ENCODE measurements around the gene WDR37.

WDR37 gene

GRCh38 chr10:1172256-1172984 lies 116.2 kb downstream of the WDR37 start:
- DNase-seq, result no peak

GRCh38 chr10:1173091-1173490 lies 116.9 kb downstream of the WDR37 start:
- no peak for DNase-seq

GRCh38 chr10:1174022-1174421 lies 117.8 kb downstream of the WDR37 start:
- DNase-seq, result no peak

DNA sequence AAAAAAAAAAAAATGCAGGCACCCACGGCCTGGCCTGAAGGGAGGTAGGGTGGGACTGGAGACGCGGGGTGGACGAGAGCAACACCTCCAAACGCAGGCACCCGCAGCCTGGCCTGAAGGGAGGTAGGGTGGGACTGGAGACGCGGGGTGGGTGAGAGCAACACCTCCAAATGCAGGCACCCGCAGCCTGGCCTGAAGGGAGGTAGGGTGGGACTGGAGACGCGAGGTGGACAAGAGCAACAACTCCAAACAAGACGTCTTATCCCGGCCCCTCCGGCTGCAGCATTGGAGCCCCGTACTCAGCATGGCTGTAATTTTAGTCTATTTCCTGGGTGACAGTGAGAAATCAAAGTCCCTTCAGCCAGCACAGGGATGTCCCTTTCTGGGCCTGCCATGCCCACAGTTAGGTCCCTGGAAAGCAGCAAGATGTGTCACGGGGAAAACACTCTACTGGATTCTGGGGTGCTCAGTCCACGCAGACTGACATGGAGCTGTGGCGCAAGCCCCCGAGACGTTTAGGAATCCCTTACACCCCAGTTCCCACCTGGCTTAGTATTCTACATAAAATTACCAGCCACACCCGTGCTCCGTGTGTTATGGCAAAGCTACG lies 119.9 kb downstream of the WDR37 start:
- DNase-seq, result no peak

DNA sequence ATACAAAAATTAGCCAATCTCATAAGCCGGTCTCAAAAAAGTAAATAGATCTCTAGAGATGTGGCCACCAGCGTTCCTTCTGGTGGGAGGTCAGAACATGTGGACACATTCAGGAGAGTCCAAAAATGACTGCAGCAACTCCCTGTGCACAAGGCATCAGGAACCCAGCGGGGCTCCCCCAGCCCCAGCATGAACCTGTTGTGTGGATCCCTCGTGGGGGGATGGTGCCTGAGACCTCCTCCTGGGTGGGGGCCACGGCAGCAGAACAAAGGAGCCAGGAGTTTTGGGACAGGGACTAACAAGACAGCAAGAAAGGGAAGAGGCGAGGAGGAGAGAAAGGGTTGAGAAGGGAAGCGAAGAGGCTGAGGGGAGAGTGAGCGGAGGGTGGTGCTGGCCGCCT lies 121.8 kb downstream of the WDR37 start:
- no peak for DNase-seq

- DNase-seq, result no peak
These were observed 122.3 kb downstream of the WDR37 start for GRCh38 chr10:1178506-1178905.

GRCh38 chr10:1179346-1180070 lies 123.3 kb downstream of the WDR37 start:
- no peak for DNase-seq

DNA sequence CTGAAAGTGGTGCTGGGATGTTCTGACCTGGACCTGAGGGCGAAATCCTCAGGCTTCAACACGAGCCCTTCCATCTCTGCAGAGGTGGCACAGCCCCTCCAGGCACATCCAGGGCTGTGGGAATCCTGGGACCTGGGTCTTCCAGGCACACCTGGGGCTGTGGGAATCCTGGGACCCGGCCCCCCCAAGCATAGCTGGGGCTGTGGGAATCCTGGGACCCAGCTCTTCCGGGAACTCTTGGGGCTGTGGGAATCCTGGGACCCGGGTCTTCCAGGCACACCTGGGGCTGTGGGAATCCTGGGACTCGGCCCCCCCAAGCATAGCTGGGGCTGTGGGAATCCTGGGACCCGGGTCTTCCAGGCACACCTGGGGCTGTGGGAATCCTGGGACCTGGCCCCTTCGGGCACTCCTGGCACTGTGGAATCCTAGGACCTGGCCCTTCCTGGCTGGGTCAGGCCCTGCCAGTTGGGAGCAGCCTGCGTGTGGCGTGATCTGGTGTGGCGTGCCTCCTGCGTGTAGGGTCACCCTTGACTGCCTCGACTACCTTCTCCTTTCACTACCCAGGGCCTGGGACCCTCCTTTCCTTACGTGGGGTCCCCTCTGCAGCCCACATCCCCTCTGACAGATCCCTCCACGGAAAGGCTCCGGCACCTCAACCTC lies 124.0 kb downstream of the WDR37 start:
- no peak for DNase-seq

GRCh38 chr10:1180836-1181235 lies 124.7 kb downstream of the WDR37 start:
- no peak for DNase-seq
